HG03095 (cell line): ENCODE results near the gene MYOF.

Experiments used
- ATAC-seq: cut with Tn5 transposase; IDR thresholded peaks from one replicate; pipeline ENCODE4 v1.9.1; 2021; ENCODE audit warnings: moderate library complexity; ENCODE audit not compliant: unreplicated experiment

The MYOF gene

GRCh38 chr10:93398528-93398927 is 83.6 kb downstream of the MYOF start:
- no peak for ATAC-seq

- ATAC-seq, result no peak
These were observed 85.1 kb downstream of the MYOF start for GRCh38 chr10:93397020-93397419.

GRCh38 chr10:93393211-93393610 is 88.9 kb downstream of the MYOF start:
- ATAC-seq, result no peak

GRCh38 chr10:93392121-93392520 is 90.0 kb downstream of the MYOF start:
- ATAC-seq, result no peak

GRCh38 chr10:93390306-93391090 is 91.6 kb downstream of the MYOF start:
- ATAC-seq, result no peak

GRCh38 chr10:93386631-93387369 is 95.3 kb downstream of the MYOF start:
- ATAC-seq, result no peak

- no peak for ATAC-seq
These were observed 96.8 kb downstream of the MYOF start for GRCh38 chr10:93385345-93385744.

- no peak for ATAC-seq
These were observed 98.1 kb downstream of the MYOF start for GRCh38 chr10:93384006-93384405.

GRCh38 chr10:93383562-93383981 is 98.6 kb downstream of the MYOF start:
- ATAC-seq, result no peak

- ATAC-seq, result no peak
These were observed 102.2 kb downstream of the MYOF start for GRCh38 chr10:93379731-93380575.

GRCh38 chr10:93378997-93379730 is 103.0 kb downstream of the MYOF start:
- ATAC-seq, result no peak

GRCh38 chr10:93378039-93378438 is 104.1 kb downstream of the MYOF start:
- no peak for ATAC-seq

GRCh38 chr10:93376372-93377293 is 105.5 kb downstream of the MYOF start:
- no peak for ATAC-seq

- no peak for ATAC-seq
These were observed 111.2 kb downstream of the MYOF start for GRCh38 chr10:93370961-93371360.

GRCh38 chr10:93369588-93370164 is 112.5 kb downstream of the MYOF start:
- ATAC-seq, result no peak

- no peak for ATAC-seq
These were observed 113.9 kb downstream of the MYOF start for GRCh38 chr10:93368210-93368609.

GRCh38 chr10:93367664-93368063 is 114.5 kb downstream of the MYOF start:
- no peak for ATAC-seq

GRCh38 chr10:93364966-93365365 is 117.2 kb downstream of the MYOF start:
- ATAC-seq, result no peak

GRCh38 chr10:93363891-93364648 is 118.1 kb downstream of the MYOF start:
- no peak for ATAC-seq
